GM12801 (cell line): ENCODE data around the gene UTP25.

Experiments
- TF ChIP-seq, protein P1 (sequence below): IDR thresholded peaks from one replicate; pipeline ENCODE4 v1.5.1; 2011; ENCODE audit warnings: control low read depth; ENCODE audit not compliant: insufficient read length; ENCODE audit errors: extremely low read depth

Gene UTP25

DNA sequence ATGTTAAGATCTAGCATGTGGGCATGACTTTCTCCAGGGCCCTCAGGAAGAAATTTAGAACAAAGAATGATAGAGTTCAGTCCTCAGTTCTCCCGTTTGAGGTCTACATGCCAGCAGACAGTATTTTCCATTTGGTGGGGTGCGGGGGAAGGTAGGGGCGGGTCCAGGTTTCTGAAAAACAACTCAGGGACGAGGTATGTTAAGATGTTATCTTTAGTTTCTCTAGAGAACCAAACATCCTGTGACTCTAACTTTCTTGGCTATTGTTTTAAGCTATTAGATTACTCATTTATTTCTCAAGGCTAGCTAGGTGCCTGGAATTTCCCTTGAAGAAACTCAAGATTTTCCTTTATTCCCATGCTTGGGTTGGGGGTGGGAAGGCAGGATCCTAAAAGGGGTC is 67.9 kb downstream of the UTP25 start:
- TF ChIP-seq, protein P1, sequence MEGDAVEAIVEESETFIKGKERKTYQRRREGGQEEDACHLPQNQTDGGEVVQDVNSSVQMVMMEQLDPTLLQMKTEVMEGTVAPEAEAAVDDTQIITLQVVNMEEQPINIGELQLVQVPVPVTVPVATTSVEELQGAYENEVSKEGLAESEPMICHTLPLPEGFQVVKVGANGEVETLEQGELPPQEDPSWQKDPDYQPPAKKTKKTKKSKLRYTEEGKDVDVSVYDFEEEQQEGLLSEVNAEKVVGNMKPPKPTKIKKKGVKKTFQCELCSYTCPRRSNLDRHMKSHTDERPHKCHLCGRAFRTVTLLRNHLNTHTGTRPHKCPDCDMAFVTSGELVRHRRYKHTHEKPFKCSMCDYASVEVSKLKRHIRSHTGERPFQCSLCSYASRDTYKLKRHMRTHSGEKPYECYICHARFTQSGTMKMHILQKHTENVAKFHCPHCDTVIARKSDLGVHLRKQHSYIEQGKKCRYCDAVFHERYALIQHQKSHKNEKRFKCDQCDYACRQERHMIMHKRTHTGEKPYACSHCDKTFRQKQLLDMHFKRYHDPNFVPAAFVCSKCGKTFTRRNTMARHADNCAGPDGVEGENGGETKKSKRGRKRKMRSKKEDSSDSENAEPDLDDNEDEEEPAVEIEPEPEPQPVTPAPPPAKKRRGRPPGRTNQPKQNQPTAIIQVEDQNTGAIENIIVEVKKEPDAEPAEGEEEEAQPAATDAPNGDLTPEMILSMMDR = no peak

DNA sequence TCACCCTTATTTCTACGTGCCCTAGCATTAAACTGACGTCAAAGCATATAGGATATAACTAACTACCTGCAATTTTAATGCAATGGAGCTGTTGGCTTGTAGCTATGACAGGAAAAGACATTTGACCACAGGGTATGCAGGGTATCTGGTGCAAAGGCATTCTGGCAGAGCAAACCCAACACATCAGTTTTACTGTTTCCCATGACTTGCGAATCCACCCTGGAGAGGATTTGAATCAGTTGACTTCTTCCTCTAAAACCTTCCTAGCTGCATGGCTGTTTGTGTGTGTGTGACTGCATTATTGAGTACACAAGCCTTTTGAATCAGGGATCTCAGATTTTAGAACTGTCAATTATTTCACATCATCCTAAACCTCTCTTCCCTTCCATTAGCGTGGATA is 68.6 kb downstream of the UTP25 start:
- TF ChIP-seq, protein P1 = no peak

DNA sequence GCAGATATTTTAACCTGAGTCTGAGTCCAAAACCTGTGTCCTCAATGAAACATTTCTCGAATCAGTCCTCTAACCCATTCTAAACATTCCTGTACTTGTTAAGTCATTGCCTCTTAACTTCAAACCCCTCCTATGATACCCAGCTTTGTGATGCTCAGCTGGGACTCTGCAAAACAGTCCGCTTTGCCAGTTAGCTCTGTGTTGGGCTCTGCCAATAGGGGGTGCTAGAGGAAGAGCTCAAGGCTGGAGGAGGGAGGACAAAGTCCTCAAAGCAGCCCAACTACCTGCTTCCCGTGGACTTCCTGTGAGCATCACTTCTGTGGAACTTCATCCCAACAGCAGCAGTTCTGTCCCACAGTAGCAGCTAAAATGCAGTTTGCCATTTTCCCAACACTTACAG is 72.2 kb downstream of the UTP25 start:
- TF ChIP-seq, protein P1 = no peak

DNA sequence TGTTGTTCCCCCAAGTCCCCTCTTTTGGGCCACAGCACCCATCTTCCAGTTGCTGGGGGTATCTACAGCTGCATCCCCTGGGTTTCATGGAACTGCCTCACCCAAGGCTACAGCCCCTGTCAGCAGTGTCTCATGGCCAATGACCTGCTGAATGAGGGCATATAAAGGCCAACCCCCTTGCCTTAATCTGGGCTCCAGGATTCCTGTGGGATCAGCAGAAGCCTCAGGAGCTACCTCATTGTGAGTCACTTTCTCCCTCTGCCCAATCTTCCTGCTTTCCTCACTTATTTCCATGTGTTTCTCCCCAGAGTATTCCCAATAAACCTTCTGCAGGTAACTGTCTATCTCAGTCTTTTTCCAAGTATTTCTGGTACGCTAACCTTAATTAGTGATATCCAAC is 73.0 kb downstream of the UTP25 start:
- TF ChIP-seq, protein P1 = no peak

DNA sequence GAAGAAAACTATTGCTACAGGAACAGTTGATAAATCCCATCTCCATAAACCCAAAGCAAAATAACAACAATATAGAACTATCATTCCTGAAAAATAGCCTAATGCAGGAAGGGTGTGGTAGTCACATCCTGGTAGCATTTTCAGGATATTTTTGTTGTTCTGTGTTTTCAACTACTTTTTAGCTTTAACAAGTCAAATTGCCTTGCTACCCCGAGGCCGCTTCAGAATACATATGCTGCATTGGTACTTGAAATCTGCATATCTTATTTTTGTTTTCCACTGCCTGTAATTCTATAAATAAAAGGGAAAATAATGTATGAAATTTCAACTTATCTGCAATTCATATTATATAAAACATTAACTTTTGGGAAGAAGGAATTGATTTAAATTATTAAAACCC is 73.4 kb downstream of the UTP25 start:
- TF ChIP-seq, protein P1 = no peak
